Adipocyte (in vitro differentiated cells): ENCODE results near the gene GAGE12J.
A peak's percentile ranks its signal among the peaks of the same experiment; 100 is the strongest.
"Not testable (repeated sequence)": the region's sequence is repeated elsewhere in the genome, so short reads cannot be mapped to it uniquely, and the experiment has no call there.

ENCODE experiments used
- DNase-seq: peaks from one replicate; pipeline ENCODE4 v3.0.0-alpha.2; 2015; ENCODE audit warnings: low read depth
- H3K27me3 ChIP-seq: replicated peaks from 2 replicates; pipeline ENCODE4 v1.7.0; 2013; ENCODE audit warnings: mild to moderate bottlenecking, low read length, moderate library complexity; ENCODE audit not compliant: control insufficient read depth, insufficient read depth
- H3K36me3 ChIP-seq: 2 replicates; pipeline ENCODE4 v1.7.0; 2013; ENCODE audit warnings: low read length, mild to moderate bottlenecking, moderate library complexity; ENCODE audit not compliant: control insufficient read depth, insufficient read depth, severe bottlenecking
- H3K4me1 ChIP-seq: 2 replicates; pipeline ENCODE4 v1.7.0; 2013; ENCODE audit warnings: mild to moderate bottlenecking, low read length, moderate library complexity; ENCODE audit not compliant: control insufficient read depth, insufficient read depth
- H3K4me3 ChIP-seq: 2 replicates; pipeline ENCODE4 v1.7.0; 2013; ENCODE audit warnings: mild to moderate bottlenecking, low read length, moderate library complexity
- H3K9ac ChIP-seq: 2 replicates; pipeline ENCODE4 v1.7.0; 2013; ENCODE audit warnings: mild to moderate bottlenecking, low read length, moderate library complexity
- H3K9me3 ChIP-seq: 2 replicates; pipeline ENCODE4 v1.7.0; 2013; ENCODE audit warnings: mild to moderate bottlenecking, low read length, moderate library complexity; ENCODE audit not compliant: control insufficient read depth

The GAGE12J gene

GRCh38 chrX:49321737-49322136 lies at the start of gene GAGE12J:
Gene GAGE12J (plus strand): TSS chrX:49322037. CDS start chrX:49323194, 1,157 bp downstream.
- not testable (repeated sequence) for H3K4me3 ChIP-seq, H3K9ac ChIP-seq, H3K4me1 ChIP-seq, DNase-seq, H3K9me3 ChIP-seq, H3K36me3 ChIP-seq, H3K27me3 ChIP-seq

DNA sequence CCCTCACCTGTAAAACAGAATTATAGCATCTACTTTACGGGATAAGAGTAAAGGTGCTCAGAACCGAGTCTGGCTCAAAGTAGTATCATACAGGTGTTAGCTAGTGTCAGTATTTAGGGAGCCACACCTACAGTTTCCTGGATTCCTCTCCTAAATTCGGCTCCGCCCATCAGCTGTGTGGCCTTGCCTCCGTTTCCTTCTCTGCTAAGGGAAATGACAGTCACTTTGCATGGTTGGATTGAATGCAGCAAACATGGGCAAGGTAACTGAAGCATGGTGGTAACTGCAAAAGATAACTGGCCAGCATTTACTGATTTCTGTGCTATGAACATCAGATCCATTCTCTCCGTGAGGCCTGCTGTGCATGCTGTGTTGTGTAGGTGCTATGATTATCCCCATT lies 49.4 kb upstream of the GAGE12J start:
- no peak for DNase-seq
- Histone ChIP-seq H3K4me1 (peaks cover 19% of the 10 kb centered on the region), H3K9ac (no peak overlapping the region), H3K27me3 (peaks cover 5% of the 10 kb centered on the region), H3K9me3 (no peaks in the 10 kb centered on the region), H3K4me3 (no peak overlapping the region), H3K36me3 (no peaks in the 10 kb centered on the region)

- Histone ChIP-seq H3K4me1 (peaks cover 19% of the 10 kb centered on the region), H3K27me3 (peaks cover 10% of the 10 kb centered on the region), H3K9ac (no peak overlapping the region), H3K36me3 (no peaks in the 10 kb centered on the region), H3K9me3 (no peaks in the 10 kb centered on the region), H3K4me3 (no peak overlapping the region)
- no peak for DNase-seq
Observed at GRCh38 chrX:49273181-49273727, 48.6 kb upstream of the GAGE12J start.

- no peak for DNase-seq
- no peaks in the 10 kb centered on the region for H3K36me3 ChIP-seq
- no peak overlapping the region for H3K9ac ChIP-seq
- peaks cover 13% of the 10 kb centered on the region for H3K27me3 ChIP-seq
- H3K9me3 ChIP-seq, result no peaks in the 10 kb centered on the region
- H3K4me1 ChIP-seq, result peaks cover 11% of the 10 kb centered on the region
- no peak overlapping the region for H3K4me3 ChIP-seq
Observed at GRCh38 chrX:49276207-49276606, 45.6 kb upstream of the GAGE12J start.

DNA sequence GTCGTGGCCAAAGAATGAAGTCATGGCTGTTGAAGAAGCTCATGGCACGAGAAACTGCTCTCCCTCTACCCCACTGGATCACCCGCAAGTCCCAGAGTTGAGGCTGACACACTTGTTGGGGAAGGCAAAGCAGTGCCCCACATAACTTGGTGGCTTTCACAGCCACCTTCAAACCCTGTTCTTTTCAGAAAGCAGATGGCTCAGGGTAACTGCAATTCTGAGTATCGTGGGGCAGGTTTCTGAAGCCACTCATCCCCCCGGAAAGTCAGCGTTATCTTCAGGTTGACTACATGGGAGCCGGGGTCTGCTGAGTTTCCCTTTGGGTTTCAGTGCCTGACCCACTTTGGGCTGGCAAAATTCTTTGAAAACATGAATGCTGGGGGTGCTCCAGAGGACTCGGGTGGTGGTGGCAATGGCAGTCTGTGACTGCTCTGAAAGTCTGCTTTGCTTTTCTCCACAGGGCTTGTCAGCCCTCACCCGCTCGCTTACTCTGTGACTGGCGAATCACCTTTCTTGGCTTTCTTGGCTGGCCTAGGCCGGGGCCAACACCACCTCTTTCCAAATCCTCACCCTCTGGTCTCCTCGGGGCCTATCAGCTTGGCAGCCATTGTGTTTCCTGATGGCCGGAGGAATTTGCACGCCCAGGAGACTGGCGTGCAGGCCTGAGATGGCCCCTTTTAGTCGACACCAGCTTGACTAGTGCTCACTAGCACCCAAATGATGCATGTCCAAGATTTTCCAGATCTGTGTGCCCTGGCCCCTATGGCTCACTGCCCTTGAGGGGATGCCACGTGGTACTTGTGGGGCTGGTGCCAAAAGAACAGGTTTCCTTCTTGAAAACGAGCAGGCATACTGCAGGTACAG lies 44.9 kb upstream of the GAGE12J start:
- Histone ChIP-seq H3K9me3 (no peaks in the 10 kb centered on the region), H3K27me3 (peaks cover 13% of the 10 kb centered on the region), H3K36me3 (no peaks in the 10 kb centered on the region), H3K9ac (no peak overlapping the region), H3K4me1 (peaks cover 7% of the 10 kb centered on the region), H3K4me3 (no peak overlapping the region)
- no peak for DNase-seq

GRCh38 chrX:49277535-49277830 lies 44.4 kb upstream of the GAGE12J start:
- no peaks in the 10 kb centered on the region for H3K36me3 ChIP-seq
- H3K4me3 ChIP-seq, result no peak overlapping the region
- H3K27me3 ChIP-seq, result peaks cover 13% of the 10 kb centered on the region
- no peaks in the 10 kb centered on the region for H3K9me3 ChIP-seq
- no peak for DNase-seq
- H3K4me1 ChIP-seq, result peaks cover 2% of the 10 kb centered on the region
- no peak overlapping the region for H3K9ac ChIP-seq

DNA sequence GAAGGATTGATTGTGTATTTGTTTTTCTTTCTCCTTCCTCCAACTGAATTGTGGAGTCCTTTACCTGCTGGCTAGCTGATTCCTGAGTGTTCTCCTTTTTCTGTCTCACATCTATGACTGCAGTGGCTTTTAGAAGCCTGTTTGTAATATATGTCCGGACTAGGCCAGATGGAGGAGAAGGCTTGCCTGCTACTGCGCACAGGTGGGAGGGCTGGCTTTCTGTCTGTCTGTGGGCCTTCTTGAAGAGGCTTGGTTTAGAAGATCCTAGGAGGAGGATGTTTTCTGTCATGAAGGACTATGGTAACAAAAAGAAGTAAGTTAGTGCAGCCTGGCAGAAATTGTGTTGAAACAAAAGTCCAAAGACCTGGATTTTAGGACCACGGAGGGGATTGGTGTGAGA lies 43.8 kb upstream of the GAGE12J start:
- H3K9me3 ChIP-seq, result no peaks in the 10 kb centered on the region
- no peak overlapping the region for H3K9ac ChIP-seq
- DNase-seq, result no peak
- H3K36me3 ChIP-seq, result no peaks in the 10 kb centered on the region
- peaks cover 13% of the 10 kb centered on the region for H3K27me3 ChIP-seq
- H3K4me1 ChIP-seq, result no peaks in the 10 kb centered on the region
- H3K4me3 ChIP-seq, result no peak overlapping the region

- H3K4me3 ChIP-seq, result no peak overlapping the region
- no peaks in the 10 kb centered on the region for H3K36me3 ChIP-seq
- peaks cover 10% of the 10 kb centered on the region for H3K27me3 ChIP-seq
- H3K9me3 ChIP-seq, result no peaks in the 10 kb centered on the region
- DNase-seq, result peak; percentile 8
- no peak overlapping the region for H3K9ac ChIP-seq
- H3K4me1 ChIP-seq, result no peaks in the 10 kb centered on the region
Observed at GRCh38 chrX:49282647-49283011, 39.2 kb upstream of the GAGE12J start.

DNA sequence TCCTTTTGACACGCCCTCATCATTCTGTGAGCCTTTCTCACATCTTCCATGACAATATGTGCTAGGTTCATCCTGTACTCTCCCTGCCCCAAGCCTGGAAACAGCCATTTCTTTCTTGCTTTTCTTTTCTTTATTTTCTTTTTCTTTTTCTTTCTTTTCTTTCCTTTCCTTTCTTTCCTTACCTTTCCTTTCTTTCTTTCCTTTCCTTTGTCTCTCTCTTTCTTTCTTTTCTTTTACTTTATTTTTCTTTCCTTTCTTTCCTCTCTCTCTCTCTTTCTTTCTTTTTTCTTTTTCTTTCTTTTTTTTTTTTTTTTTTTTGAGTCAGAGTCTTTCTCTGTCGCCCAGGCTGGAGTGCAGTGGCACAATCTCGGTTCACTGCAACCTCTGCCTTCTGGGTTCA lies 37.6 kb upstream of the GAGE12J start:
- Histone ChIP-seq H3K9ac (no peak overlapping the region), H3K36me3 (no peaks in the 10 kb centered on the region), H3K4me3 (no peak overlapping the region), H3K9me3 (no peaks in the 10 kb centered on the region), H3K4me1 (no peaks in the 10 kb centered on the region), H3K27me3 (peaks cover 7% of the 10 kb centered on the region)
- DNase-seq, result no peak

DNA sequence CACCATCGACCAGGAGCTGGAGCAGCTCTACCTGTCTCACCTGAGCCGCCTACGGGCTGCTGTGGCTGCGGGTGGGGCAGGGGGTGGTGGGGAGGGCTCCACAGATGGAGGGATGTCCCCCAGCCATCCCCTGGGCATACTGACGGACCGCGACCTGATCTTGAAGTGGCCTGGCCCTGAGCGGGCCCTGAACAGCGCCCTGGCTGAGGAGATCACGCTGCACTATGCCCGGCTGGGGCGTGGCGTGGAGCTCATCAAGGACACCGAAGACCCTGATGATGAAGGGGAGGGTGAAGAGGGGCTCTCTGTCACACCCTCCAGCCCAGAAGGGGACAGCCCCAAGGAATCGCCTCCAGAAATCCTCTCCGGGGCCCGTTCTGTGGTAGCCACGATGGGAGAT lies 35.7 kb upstream of the GAGE12J start:
- Histone ChIP-seq H3K4me1 (no peaks in the 10 kb centered on the region), H3K9ac (no peak overlapping the region), H3K4me3 (no peak overlapping the region), H3K27me3 (peaks cover 7% of the 10 kb centered on the region), H3K36me3 (no peaks in the 10 kb centered on the region), H3K9me3 (no peaks in the 10 kb centered on the region)
- DNase-seq, result no peak

DNA sequence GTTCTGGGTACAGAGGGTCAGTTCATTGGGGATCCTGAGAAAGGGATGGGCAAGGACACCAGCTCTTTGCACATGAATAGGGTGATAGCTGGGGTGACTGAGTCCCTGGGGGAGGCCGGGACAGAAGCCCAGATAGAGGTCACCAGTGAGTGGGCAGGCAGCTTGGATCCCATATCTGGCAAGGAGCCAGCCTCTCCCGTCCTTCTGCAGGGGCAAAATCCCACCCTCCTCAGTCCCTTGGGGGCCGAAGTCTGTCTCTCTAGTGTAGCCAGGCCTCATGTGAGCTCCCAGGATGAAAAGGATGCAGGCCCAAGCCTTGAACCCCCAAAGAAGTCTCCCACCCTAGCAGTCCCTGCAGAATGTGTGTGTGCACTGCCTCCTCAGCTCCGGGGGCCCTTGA lies 35.3 kb upstream of the GAGE12J start:
- Histone ChIP-seq H3K36me3 (no peaks in the 10 kb centered on the region), H3K27me3 (peaks cover 7% of the 10 kb centered on the region), H3K4me3 (no peak overlapping the region), H3K9ac (no peak overlapping the region), H3K4me1 (no peaks in the 10 kb centered on the region), H3K9me3 (no peaks in the 10 kb centered on the region)
- no peak for DNase-seq

GRCh38 chrX:49287665-49288064 lies 34.2 kb upstream of the GAGE12J start:
- Histone ChIP-seq H3K36me3 (no peaks in the 10 kb centered on the region), H3K4me3 (no peak overlapping the region), H3K9me3 (no peaks in the 10 kb centered on the region), H3K27me3 (peaks cover 9% of the 10 kb centered on the region), H3K4me1 (no peaks in the 10 kb centered on the region), H3K9ac (no peak overlapping the region)
- DNase-seq, result no peak
